ENCODE measurements around the gene AFM.

Gene AFM

DNA sequence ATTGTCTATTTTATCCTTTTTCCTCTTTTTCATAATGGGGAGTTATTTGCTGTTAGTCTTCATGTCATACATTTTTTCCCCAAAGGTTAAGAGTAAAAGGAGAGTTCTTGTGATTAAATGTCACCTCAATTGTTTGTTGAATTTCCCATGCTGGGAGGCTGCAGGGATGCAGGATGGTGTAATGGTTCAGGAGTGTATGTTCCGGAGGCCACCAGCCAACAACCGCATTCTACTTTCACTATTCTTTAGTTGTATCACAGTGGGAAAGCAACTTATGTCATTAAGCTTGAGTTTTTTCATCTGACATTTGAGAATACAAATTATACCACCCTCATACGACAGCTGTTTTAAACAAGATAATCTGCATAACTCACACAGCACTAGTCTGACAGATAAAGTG is 30.1 kb upstream of the AFM start:
- no peak for DNase-seq (ENCODE audit: low read depth)

DNA sequence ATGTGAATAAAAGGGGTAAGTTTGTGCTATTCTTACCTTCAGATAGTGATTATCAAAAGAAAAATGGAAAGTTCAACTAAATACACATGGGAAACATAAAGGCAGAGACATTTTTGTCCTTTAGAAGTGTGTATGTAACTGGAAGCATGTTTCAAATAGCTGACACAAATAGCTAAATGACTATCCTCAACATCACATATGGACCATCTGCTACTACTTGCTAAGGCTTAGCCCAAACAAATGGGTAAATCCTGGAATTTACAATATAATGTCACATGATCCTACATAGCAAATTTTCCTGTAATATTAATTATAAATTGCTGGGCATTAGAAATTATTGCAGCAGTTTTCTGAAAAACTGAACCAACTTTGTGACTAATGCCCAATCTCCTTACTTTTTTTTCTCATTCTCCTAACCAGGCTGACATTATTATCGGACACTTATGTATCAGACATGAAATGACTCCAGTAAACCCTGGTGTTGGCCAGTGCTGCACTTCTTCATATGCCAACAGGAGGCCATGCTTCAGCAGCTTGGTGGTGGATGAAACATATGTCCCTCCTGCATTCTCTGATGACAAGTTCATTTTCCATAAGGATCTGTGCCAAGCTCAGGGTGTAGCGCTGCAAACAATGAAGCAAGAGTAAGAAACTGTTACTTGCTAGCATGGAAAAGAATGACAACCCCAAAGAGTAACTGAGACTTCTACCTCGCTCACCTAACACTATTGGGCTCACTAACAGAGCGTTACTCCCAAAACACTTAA is 29.4 kb upstream of the AFM start:
- no peak for DNase-seq (ENCODE audit: low read depth)

DNA sequence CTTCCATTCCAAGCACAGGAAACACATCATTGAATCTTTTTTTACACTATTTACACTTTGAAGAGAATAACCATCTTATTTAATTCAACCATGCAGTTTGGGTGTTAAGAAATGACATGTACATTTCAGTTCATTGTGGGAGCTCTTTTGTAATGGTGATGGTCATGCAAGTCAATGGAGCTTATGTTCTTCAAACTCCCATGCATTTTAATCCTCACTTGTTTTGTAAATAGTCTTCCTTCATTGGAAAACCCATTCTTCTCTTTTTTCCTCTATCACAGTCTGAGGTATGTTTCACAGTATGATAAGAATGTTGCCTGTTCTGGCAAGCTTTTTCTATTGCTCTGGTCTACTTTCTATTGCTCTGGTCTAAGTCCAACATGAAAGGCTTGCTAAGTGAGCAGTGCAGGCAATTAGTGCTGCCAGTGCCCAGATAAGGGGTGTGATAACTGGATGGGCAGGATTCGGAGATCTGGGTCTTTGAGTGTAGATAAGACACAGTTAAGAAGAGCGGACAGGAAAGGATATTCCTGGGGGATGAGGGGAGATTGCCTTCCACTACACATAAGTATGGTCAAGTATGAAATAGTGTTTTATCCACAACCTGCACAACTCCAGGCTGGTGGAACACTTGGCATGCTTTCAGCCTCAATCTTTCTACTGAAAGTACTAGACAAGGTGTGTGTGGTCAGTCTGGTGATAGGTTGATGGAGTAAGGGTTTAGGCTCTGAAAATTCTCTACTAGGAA is 28.4 kb upstream of the AFM start:
- no peak for DNase-seq (ENCODE audit: low read depth)

DNA sequence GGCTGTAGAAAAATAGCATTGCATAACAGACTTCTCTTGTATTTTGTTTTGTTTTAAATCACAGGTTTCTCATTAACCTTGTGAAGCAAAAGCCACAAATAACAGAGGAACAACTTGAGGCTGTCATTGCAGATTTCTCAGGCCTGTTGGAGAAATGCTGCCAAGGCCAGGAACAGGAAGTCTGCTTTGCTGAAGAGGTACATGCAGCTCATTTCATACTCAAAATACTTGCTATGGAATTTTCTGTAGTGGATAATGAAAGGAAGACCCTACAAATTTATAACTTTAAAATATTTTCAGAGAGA is 27.9 kb upstream of the AFM start:
- no peak for DNase-seq (ENCODE audit: low read depth)

DNA sequence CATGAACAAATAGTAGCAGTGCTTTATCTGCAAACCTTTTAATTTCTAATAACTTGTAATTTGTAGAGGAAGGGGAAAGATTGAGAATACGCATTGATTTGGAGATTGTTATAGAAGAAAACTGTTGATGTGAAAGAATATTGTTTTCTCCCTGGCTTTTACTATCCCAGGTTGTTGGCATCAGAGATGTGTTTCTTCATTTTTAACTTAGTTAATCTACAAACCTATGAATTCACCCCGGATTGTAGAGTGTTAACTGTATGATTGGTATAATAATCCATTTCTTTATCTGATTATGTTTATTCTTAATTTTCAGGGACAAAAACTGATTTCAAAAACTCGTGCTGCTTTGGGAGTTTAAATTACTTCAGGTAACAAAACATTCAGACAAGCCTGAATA is 26.6 kb upstream of the AFM start:
- DNase-seq (ENCODE audit: low read depth), result no peak

DNA sequence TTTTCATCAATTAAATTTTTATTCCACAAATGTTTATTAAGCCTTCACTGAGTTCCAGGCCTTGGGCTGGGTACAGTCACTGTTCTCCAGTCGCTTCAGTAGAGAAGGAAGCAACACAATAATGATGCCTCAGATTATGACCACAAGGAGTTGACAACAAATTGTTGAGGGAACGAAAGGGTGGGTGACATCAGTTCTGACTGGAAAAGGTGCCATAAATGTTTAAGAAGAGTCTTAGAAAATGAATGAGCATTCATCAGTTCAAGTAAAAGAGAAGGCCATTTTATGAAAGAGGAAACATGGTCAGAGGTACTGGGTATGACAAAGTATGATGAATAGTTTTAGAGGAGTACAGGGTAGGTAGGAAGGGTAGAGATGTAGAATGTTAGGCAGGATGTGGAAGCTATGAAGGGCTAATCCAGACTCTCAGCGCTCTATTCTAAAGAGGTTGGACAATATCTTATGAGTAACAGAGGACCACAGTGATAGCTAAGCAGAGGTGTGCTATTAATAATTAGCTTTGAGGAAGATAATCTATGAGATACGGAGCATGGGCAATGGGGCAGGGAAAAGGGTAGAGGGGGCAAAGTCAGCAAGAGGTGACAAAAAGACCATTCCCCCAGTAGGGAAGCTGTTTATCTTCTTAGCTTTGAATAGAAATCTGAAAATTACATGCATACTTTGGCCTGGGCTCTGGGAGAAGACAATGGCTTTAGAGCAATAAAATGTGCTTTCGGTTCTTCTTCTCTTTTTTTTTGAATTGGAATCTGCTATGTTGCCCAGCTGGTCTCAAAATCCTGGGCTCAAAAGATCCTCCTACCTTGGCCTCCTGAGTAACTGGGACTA is 25.1 kb upstream of the AFM start:
- no peak for DNase-seq (ENCODE audit: low read depth)

DNA sequence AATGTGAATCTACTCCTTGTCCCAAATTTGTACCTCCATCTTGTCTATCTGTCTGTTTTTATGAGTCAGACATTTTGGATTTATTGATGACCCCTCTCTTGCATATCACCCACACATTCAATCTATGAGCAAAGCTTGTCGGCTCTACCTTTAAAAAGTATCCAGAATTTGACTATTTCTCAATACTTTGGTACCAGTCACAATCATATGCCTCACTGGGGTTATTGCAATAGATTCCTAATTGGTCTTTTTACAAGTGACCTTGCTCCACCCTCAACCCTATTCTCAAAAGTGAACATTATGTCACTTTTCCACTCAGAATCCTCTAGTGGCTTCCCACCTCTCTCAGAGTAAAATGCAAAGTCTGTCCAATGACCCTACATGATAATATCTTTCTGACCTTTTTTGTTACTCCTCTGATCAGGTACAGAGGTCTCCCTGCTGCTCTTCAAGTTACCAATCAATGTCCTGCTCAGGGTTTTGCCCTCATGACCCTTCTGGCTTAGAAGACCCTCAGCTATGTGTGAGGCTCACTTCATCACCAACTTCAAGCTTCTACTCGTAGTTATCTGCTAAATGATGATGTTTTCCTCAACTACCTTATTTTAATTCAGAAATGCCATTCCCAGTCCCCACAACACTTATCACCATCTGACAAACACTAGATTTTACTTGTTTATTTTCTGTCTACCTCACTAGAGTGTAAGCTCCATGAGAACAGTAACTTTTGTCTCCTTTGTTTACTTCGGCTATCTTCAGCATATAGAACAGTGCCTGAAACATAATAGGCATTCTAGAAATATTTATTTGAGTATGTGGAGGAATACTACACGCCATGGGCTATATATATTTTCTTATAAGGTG is 23.1 kb upstream of the AFM start:
- no peak for DNase-seq (ENCODE audit: low read depth)

DNA sequence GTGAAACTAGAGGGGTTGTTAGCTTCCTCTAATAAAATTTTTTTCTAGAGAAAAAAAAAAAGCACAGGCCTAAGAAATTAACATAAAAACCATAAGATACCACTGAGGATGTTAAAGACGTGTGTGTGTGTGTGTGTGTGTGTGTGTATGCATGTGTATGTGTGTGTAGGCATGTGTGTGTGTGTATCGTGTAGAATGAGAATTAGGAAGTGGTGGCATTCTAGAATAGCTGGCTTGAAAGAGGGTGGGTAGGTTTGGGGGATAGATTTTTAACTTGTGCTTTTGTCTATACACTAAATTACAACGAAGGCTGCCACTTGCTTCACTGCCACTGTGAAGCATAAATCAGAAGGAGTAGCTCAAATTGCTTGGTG is 22.5 kb upstream of the AFM start:
- DNase-seq (ENCODE audit: low read depth), result no peak

DNA sequence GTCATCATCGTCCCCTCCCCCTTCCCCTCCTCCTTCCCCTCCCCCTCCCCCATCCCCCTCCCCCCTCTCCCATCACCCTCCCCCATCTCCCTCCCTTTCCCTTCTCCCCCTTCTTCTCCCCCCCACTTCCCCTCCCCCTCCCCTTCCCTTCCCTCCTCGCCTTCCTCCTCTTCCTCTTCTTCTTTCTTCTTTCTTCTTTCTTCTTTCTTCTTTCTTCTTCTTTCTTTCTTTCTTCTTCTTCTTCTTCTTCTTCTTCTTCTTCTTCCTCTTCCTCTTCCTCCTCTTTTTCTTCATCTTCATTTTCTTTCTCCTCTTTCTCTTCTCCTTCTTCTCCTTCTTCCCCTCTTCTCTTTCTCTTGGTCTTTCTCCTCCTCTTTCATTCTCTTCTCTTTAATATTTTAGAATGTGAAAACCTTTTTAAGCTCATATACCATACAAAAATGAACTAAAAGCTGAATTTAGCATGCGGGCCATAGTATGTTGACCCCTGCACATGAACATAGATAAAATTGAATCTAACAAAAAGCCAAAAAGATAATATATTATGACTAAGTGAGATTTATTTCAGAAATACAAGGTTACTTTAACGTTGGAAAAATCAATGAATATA is 20.5 kb upstream of the AFM start:
- DNase-seq (ENCODE audit: low read depth), result no peak

DNA sequence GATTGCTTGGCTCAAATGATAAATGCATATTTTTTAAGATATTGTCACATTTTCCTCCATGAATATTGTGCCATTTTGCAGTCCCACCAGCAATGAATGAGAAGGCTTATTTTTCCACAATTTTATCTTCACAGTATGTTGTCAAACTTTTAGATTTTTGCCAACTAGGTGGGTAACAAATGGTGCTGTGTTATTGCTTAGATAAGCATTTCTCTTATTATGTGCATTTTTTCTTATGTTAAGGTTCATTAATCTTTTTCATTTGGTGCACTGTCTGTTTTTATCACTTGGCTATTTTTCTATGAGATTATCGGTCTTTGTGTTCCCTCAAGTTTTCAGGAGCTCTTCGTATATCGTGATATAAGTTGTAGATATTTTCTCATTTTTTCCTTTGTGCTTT is 13.4 kb upstream of the AFM start:
- no peak for DNase-seq (ENCODE audit: low read depth)

DNA sequence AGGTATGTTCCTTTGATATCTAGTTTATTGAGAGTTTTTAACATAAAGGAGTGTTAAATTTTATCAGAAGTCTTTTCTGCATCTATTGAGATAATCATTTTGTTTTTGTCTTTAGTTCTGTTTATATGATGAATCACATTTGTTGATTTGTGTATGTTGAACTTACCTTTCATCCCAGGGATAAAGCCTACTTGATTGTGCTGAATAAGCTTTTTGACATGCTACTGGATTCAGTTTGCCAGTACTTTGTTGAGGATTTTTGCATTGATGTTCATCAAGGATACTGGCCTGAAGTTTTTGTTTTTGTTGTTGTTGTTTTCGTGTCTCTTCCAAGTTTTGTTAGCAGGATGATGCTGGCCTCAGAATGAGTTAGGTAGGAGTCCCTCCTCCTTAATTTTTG is 10.8 kb upstream of the AFM start:
- no peak for DNase-seq (ENCODE audit: low read depth)

DNA sequence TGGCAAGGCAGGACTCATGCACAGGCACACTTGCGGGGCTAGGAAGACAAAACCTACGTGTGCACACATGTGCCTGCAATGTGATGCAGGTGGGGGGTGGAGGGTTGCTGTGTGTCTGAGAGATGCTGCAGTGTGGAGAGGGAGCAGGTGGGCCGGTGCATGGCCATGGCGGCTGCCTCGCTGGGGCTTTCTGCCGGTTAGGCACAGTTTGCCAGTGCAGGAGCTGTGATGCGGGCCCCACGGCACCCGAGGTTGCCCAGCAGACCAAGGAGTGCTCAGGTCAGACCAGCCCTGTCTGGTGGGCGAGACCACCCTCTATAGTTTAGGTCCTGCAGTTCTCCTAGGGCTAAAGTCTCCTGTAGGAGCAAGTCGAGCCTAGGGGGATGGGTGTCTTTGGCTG is 4.4 kb upstream of the AFM start:
- no peak for DNase-seq (ENCODE audit: low read depth)

DNA sequence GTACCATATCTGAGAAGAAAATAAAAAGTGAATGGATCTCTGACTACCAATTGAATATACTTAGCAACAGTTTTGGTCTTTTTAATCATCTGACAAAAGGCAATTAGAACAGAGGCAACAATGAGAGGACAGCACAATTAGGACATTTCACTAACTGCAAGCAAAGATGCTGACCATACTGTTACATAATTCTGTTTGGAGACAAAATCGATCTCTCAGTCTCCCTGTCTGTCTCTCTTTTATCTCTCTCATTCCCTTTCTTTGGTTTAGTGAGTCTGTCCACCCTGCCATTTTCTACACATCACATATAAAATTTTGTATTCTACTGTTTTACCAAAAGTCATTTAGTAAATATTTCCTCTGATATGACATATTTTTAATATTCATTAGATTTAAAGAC is 2.2 kb upstream of the AFM start:
- no peak for DNase-seq (ENCODE audit: low read depth)

DNA sequence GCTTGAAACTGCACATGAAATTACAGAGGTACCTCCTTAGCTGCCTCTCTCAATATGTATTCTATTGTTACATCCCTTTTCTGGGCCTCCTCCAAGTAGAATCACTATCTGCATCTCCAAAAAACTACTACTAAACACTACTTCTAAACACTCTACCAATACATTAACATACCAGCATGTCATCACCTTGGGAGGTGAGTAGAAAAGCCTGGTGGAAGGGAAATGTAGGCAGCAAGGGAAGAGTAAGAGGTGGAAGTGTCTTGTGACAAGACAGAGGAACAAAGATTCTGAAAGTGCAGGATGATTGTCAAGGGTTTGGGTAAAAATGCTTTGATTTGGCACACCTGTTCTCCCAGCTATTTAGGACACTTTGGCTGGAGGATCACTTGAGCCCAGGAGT is 3.5 kb downstream of the AFM start:
- DNase-seq (ENCODE audit: low read depth), result no peak

DNA sequence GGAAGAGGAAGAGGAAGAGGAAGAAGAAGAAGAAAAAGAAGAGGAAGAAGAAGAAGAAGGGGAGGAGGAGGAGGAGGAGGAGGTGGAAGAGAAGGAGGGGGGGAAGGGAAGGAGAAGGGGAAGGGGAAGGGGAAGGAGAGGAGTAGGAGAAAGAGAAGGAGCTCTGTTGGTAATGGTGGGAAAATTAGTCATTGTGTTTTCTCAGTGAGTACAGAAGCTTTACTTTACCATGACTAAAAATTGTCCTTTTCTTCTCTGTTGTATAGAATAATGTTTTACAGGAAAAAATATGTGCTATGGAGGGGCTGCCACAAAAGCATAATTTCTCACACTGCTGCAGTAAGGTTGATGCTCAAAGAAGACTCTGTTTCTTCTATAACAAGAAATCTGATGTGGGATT is 4.1 kb downstream of the AFM start:
- DNase-seq (ENCODE audit: low read depth), result no peak

DNA sequence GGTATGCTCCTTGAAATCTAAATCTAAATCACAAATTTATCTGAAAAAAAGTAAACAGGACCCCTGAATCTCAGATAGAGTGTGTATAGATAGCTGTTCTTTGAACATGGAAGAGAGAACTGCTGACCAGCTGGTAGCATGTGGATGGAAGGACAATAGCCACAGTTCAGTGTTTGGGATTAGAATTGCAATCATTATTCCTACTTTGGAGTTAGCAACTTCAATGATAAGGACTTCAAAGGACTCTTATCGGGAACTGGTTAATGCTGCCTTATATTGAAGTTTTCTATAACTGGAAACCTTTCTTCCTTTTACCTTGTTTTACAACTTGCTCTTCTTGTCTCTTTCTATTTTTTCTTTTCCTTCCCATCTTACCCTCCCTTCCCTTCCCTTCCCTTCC is 5.0 kb downstream of the AFM start:
- DNase-seq (ENCODE audit: low read depth), result no peak

DNA sequence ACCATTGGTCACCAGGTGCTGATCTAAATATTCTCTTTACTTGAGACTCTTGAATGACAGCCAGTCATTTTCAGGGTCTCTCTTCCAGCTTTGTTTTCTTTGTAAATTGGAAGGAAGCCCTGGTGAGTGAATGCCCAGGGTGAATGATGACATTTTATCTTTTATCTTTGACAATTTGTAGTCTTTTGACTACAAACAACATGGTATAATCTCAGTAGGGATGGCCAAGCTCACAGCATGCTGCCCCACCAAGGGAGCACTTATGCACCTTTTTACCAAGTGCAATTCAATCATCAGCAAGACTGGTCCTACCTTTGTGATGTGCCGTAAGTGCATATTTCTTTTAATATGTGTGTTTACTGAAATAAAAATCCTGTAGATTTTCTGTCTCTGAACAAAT is 5.7 kb downstream of the AFM start:
- no peak for DNase-seq (ENCODE audit: low read depth)

DNA sequence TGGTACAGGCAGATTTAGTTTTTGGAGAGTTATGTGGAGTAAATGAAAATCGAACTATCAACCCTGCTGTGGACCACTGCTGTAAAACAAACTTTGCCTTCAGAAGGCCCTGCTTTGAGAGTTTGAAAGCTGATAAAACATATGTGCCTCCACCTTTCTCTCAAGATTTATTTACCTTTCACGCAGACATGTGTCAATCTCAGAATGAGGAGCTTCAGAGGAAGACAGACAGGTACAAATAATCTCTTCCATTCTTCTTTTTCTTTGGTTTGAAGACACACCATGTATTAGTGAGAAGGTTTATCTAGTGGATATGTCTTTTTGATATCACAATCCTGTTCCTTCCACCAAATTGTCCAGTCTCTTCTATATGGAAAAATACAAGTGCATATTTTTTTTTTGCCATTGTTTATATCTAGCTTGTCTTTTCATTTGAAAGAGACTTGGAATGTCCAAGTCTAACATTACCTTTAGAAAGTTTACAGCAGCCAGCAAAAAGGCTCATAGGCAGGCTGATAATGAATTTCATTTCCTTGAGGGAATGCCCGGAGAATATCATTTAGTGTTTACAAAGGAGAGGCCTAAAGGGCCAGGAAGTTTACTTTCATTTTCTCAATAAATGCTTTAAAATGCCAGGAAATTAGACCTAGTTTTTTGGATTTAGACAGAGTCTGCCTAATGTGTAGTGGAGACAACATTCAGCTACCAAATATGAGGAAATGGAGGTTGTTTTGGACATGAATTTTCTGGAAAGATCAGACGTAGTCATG is 18.6 kb downstream of the AFM start:
- DNase-seq (ENCODE audit: low read depth), result no peak

DNA sequence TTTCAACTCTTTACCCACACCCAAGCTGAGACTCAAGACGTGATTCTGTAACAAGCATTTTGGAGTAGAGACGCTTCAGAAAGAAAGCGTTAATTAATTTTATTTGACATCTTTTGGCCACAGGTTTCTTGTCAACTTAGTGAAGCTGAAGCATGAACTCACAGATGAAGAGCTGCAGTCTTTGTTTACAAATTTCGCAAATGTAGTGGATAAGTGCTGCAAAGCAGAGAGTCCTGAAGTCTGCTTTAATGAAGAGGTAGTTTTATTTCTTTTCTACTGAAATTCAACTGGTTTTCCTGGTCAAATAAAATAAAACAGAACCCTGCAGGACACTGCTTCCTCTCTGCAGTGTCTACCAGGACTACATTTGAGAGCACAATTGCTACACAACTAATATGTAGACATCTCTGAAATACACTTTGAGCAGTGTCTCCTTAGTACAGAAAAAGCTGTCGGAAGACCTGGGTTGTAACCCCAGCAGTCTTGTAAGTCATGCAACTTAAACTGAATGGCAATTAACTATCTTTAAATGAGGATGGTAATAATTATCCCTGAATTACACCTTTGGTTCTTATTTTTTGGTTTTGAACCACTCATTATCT is 20.2 kb downstream of the AFM start:
- no peak for DNase-seq (ENCODE audit: low read depth)

DNA sequence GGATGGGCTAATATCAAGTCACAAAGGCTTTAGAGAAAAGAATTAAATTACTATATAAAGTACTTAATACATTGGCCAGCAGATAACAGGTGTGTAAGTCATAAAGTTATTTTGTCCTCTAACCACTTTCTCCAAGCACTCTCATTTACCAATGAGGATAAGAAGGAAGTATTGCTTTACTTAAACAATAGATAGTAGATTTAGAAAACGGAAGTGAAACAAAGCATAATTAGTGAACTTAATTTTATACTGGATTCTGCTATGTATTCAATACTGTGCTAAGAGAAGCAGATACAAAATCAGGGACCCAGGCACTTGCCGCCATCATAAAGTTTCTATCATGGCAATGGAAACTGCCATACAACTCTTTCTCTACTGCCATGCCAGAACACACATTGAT is 24.0 kb downstream of the AFM start:
- no peak for DNase-seq (ENCODE audit: low read depth)

DNA sequence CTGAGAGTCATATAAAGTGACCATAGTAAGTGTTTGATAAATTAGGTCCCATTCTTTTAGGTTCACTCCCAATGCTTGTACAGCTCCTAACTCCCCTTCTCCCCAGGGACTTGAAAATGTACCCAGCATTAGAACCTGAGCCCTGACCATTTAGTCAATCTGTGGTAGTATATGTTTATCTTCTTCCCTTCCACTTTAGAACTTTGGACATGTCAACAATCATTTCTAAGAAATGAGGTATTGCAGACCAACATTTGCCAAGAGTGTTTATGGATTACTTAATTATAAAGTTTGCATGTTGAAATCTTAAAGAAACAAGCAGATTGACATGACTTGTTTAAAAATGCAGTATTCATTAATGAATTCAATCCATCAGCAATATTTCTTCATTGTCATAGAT is 26.0 kb downstream of the AFM start:
- no peak for DNase-seq (ENCODE audit: low read depth)
